Loucy (cell line): ENCODE measurements around the gene FOXP1.

ENCODE experiments used
- H2AFZ ChIP-seq: fragments of 200-600 bp; sonication (generic); 2 replicates; pipeline ENCODE4 v1.6.0; 2016; ENCODE audit warnings: antibody characterized with exemption, mild to moderate bottlenecking, low read length, moderate library complexity
- H3F3A ChIP-seq: fragments of 200-600 bp; 2 replicates; pipeline ENCODE4 v1.6.0; 2016; ENCODE audit warnings: antibody characterized with exemption, low read depth, mild to moderate bottlenecking
- H3K27me3 ChIP-seq: fragments of 200-600 bp; sonication (generic); 2 replicates; pipeline ENCODE4 v1.6.1; 2014; ENCODE audit warnings: low read length, mild to moderate bottlenecking; ENCODE audit not compliant: insufficient read depth, poor library complexity, severe bottlenecking
- H3K36me3 ChIP-seq: fragments of 200-600 bp; sonication (generic); 2 replicates; pipeline ENCODE4 v1.6.1; 2016; ENCODE audit warnings: low read length; ENCODE audit not compliant: insufficient read depth
- H3K4me1 ChIP-seq: fragments of 200-600 bp; sonication (generic); 2 replicates; pipeline ENCODE4 v1.5.1; 2014; ENCODE audit warnings: low read length, mild to moderate bottlenecking; ENCODE audit not compliant: insufficient read depth, poor library complexity, severe bottlenecking
- H3K4me2 ChIP-seq: fragments of 200-600 bp; sonication (generic); 2 replicates; pipeline ENCODE4 v1.6.0; 2014; ENCODE audit warnings: antibody characterized with exemption, low read length, low read depth, mild to moderate bottlenecking; ENCODE audit not compliant: poor library complexity, severe bottlenecking
- H3K4me3 ChIP-seq: fragments of 200-600 bp; sonication (generic); 2 replicates; pipeline ENCODE4 v1.5.1; 2014; ENCODE audit warnings: low read length, mild to moderate bottlenecking, mixed read lengths; ENCODE audit not compliant: poor library complexity, severe bottlenecking
- H3K79me2 ChIP-seq: fragments of 200-600 bp; sonication (generic); 2 replicates; pipeline ENCODE4 v1.6.1; 2014; ENCODE audit warnings: low read length; ENCODE audit not compliant: insufficient read depth
- H3K9ac ChIP-seq: fragments of 200-600 bp; sonication (generic); 2 replicates; pipeline ENCODE4 v1.6.0; 2014; ENCODE audit warnings: mild to moderate bottlenecking, low read depth, low read length, moderate library complexity; ENCODE audit not compliant: poor library complexity, severe bottlenecking
- H3K9me2 ChIP-seq: fragments of 200-600 bp; sonication (generic); replicated peaks from 2 replicates; pipeline ENCODE4 v1.6.1; 2016; ENCODE audit warnings: low read depth, low read length, mixed read lengths
- H3K9me3 ChIP-seq: fragments of 200-600 bp; sonication (generic); 2 replicates; pipeline ENCODE4 v1.6.1; 2014; ENCODE audit warnings: mild to moderate bottlenecking, antibody characterized with exemption, low read length, low read depth; ENCODE audit not compliant: insufficient read depth
- H4K20me1 ChIP-seq: fragments of 200-600 bp; sonication (generic); 2 replicates; pipeline ENCODE4 v1.6.0; 2014; ENCODE audit warnings: antibody characterized with exemption, low read length, mild to moderate bottlenecking; ENCODE audit not compliant: insufficient read depth, poor library complexity, severe bottlenecking
- EZH2phosphoT487 ChIP-seq: fragments of 200-600 bp; IDR thresholded peaks from 2 replicates; pipeline ENCODE4 v1.6.1; 2018; ENCODE audit warnings: antibody characterized with exemption, mild to moderate bottlenecking, moderate library complexity, borderline replicate concordance
- TF ChIP-seq, protein P1 (sequence below): fragments of 200-600 bp; sonication (generic); conservative IDR thresholded peaks from 2 replicates; pipeline ENCODE4 v1.5.1; 2014; ENCODE audit warnings: mild to moderate bottlenecking, antibody characterized with exemption, low read length

Gene FOXP1

DNA sequence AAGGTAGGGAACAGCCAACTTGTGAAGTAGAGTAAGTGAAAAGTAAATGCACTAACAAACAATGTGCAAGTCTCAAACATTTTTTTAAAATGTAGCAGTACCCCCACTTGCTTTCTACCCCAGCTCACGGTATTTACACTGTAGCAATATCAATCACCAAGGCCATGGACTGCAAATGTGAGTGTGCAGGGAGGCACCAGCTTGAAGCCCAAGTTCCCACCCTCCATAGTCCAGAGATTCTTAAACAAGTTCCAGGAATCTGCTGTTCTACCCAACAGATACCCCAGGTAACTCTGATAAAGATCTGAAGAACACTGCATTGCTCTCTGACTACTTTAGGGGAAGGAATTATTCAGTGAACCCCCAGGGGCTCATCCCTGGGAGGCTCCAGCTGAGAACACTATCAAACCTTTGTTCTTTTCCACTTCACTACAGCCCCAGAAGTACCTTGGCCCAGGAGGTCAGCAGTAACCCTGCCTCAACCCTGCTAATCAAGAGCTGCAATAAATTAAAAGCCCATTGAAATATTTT, 86.1 kb downstream of the FOXP1 start:
- Histone ChIP-seq H3K4me1 (peaks cover 31% of the 10 kb centered on the region), H3K9ac (no peak overlapping the region)

DNA sequence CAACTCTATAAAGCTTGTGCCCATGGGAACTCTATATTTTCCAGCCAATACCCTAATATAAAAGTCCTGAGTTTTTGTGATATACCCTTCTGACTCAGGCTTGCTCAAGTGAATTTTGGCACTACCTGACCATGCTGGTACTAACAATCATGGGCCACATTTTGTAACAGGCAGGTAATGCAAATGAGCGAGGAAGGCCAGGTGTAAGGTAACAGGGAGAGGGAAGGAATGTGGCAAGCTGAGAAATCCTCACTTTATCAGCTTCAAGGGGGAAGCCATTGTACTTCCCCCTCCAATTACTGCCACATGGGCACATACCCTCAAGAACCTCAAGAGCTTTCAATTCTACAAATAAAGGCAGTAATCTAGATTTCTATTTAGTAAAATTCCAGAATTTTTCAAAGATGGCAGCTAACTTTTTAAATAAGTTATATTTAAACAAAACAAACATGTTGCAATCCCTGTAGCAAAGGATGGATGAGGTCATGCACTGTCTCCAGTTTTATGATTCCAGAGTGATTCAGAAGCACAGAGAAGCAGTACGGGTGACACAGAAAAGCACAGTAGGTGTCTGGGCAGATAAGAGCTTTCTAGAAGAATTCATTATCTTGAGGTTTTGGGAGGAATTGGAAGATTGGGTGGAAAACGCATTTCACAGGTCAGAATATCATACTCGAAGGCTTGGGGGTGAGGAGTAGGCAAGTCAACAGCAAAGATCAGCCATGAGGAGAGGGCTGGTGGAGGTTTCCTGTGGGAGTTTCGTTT, 87.6 kb downstream of the FOXP1 start:
- Histone ChIP-seq H3K79me2 (peaks cover 53% of the 10 kb centered on the region; the same call in 1 of the 2 replicates), H3K4me2 (no peak overlapping the region), H3K36me3 (peaks cover 25% of the 10 kb centered on the region), H3K4me1 (peaks cover 23% of the 10 kb centered on the region), H3K9ac (no peak overlapping the region), H3K9me3 (no peaks in the 10 kb centered on the region; the same call in 1 of the 2 replicates), H3K4me3 (no peak overlapping the region), H4K20me1 (no peaks in the 10 kb centered on the region), H3K27me3 (no peaks in the 10 kb centered on the region), H3K9me2 (no peaks in the 10 kb centered on the region), H2AFZ (no peak overlapping the region), H3F3A (no peaks in the 10 kb centered on the region)
- TF ChIP-seq, protein P1, sequence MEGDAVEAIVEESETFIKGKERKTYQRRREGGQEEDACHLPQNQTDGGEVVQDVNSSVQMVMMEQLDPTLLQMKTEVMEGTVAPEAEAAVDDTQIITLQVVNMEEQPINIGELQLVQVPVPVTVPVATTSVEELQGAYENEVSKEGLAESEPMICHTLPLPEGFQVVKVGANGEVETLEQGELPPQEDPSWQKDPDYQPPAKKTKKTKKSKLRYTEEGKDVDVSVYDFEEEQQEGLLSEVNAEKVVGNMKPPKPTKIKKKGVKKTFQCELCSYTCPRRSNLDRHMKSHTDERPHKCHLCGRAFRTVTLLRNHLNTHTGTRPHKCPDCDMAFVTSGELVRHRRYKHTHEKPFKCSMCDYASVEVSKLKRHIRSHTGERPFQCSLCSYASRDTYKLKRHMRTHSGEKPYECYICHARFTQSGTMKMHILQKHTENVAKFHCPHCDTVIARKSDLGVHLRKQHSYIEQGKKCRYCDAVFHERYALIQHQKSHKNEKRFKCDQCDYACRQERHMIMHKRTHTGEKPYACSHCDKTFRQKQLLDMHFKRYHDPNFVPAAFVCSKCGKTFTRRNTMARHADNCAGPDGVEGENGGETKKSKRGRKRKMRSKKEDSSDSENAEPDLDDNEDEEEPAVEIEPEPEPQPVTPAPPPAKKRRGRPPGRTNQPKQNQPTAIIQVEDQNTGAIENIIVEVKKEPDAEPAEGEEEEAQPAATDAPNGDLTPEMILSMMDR, result no peak
- no peak for TF ChIP-seq EZH2phosphoT487

More for the DNA sequence above, 86.1 kb downstream of the FOXP1 start:
- no peaks in the 10 kb centered on the region for H3K27me3 ChIP-seq
- H3K9me2 ChIP-seq, result no peaks in the 10 kb centered on the region
- no peak overlapping the region for H2AFZ ChIP-seq
- no peak for TF ChIP-seq EZH2phosphoT487
- TF ChIP-seq, protein P1, result no peak
- no peak overlapping the region for H3K4me2 ChIP-seq
- no peak overlapping the region for H3K4me3 ChIP-seq
- peaks cover 11% of the 10 kb centered on the region for H3K36me3 ChIP-seq
- H3K79me2 ChIP-seq, result peaks cover 65% of the 10 kb centered on the region; the same call in 1 of the 2 replicates
- H3F3A ChIP-seq, result no peaks in the 10 kb centered on the region
- H4K20me1 ChIP-seq, result no peaks in the 10 kb centered on the region
- H3K9me3 ChIP-seq, result no peaks in the 10 kb centered on the region

DNA sequence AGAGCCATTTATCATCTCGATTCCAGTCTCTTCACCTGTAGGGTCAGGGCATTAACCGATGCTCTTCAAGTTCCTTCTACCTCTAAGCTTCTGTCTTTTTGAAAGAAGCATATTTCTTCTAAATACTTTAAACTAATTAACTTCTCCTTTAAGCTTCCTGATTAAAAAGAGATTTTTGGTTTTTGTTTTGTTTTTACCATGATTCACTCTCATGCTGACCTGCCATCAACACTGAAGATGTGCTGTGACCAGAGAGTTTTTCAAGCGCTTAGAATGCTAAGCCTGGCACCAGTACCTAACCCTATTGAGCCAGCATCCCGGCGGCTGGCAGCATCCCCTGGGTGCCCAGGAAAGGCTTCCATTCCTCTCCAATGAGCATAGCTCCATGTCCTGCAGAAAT, 89.3 kb downstream of the FOXP1 start:
- Histone ChIP-seq H3K79me2 (peaks cover 41% of the 10 kb centered on the region; the same call in 1 of the 2 replicates), H4K20me1 (no peaks in the 10 kb centered on the region), H3F3A (no peaks in the 10 kb centered on the region), H3K9me2 (no peaks in the 10 kb centered on the region), H3K9me3 (no peaks in the 10 kb centered on the region; the same call in 1 of the 2 replicates), H3K36me3 (peaks cover 38% of the 10 kb centered on the region), H3K9ac (no peak overlapping the region), H3K27me3 (no peaks in the 10 kb centered on the region), H2AFZ (no peak overlapping the region), H3K4me1 (peaks cover 15% of the 10 kb centered on the region), H3K4me2 (no peak overlapping the region), H3K4me3 (no peak overlapping the region)
- TF ChIP-seq EZH2phosphoT487, result no peak
- TF ChIP-seq, protein P1, result no peak
